HepG2 (cell line): Measurements from ENCODE around the gene TIGAR. TPM values are rescaled to one million over a fixed set of nuclear protein-coding genes. Genes with fewer than 3 reads are reported as not detected.

Experiments used
- CEBPG ChIP-seq: IDR thresholded peaks from 2 replicates; pipeline ENCODE4 v1.6.1; 2016
- MLLT10 ChIP-seq: sonication (generic); formaldehyde crosslinking; IDR thresholded peaks from 2 replicates; pipeline ENCODE4 v1.4.0; 2020; ENCODE audit warnings: missing genetic modification reagents
- PRPF4 ChIP-seq: fragments of 200-400 bp; formaldehyde crosslinking; IDR thresholded peaks from 2 replicates; pipeline ENCODE4 v1.6.1; 2016; ENCODE audit warnings: low read length, low read depth; ENCODE audit not compliant: poor library complexity, severe bottlenecking
- RBFOX2 ChIP-seq: fragments of 200-400 bp; formaldehyde crosslinking; IDR thresholded peaks from 2 replicates; pipeline ENCODE4 v1.6.1; 2017; ENCODE audit warnings: low read depth, mild to moderate bottlenecking, low read length
- SMARCC2 ChIP-seq: fragments of 450-650 bp; IDR thresholded peaks from 2 replicates; pipeline ENCODE4 v1.6.1; 2017; ENCODE audit warnings: antibody characterized with exemption, mild to moderate bottlenecking
- TSC22D2 ChIP-seq: sonication (generic); formaldehyde crosslinking; IDR thresholded peaks from 2 replicates; pipeline ENCODE4 v1.5.1; 2020; ENCODE audit warnings: missing genetic modification reagents, mild to moderate bottlenecking, borderline replicate concordance
- ZSCAN12 ChIP-seq: sonication (generic); formaldehyde crosslinking; IDR thresholded peaks from 2 replicates; pipeline ENCODE4 v1.9.0; 2021; ENCODE audit warnings: mild to moderate bottlenecking, missing genetic modification reagents
- polyA plus RNA-seq, 8 experiments: library from polyadenylated mRNA; depleted of rRNA in 3 of 8; stranded (reverse) in 7 of 8; unstranded in 1 of 8; fragments of >200 nt; fragmentation: Illumina TruSeq in 4 of 8; extraction: Trizol in 4 of 8; gene quantifications; 2 replicates each; pipeline versions ENCODE4 v1.2.1 to v1.2.3, GENCODE V29; 2011 to 2016; ENCODE audit warnings: low read depth in 4 of 8, missing spikeins in 1 of 8, mixed read lengths in 1 of 8; ENCODE audit not compliant: insufficient read depth in 1 of 8
- total RNA-seq, 5 experiments: library from RNA; depleted of rRNA; stranded (reverse); fragments of >200 nt; fragmentation: Illumina TruSeq; extraction: Trizol; gene quantifications; 2 replicates each; pipeline ENCODE4 v1.2.3, GENCODE V29; 2016; ENCODE audit warnings: low read depth in 1 of 5
- TF ChIP-seq, protein P1 (sequence below): sonication (generic); formaldehyde crosslinking; IDR thresholded peaks from 2 replicates; pipeline ENCODE4 v1.4.0; 2020; ENCODE audit warnings: mild to moderate bottlenecking, missing genetic modification reagents, borderline replicate concordance
- TF ChIP-seq, protein P2 (sequence below): sonication (generic); formaldehyde crosslinking; IDR thresholded peaks from 2 replicates; pipeline ENCODE4 v1.9.0; 2021; ENCODE audit warnings: missing genetic modification reagents, mild to moderate bottlenecking, borderline replicate concordance
- TF ChIP-seq, protein P3 (sequence below): sonication (generic); formaldehyde crosslinking; IDR thresholded peaks from 2 replicates; pipeline ENCODE4 v1.8.0; 2022; ENCODE audit warnings: low read depth, missing genetic modification reagents
- TF ChIP-seq, protein P4 (sequence below): IDR thresholded peaks from 2 replicates; pipeline ENCODE4 v1.6.1; 2016; ENCODE audit warnings: control low read depth
- TF ChIP-seq, protein P5 (sequence below): IDR thresholded peaks from 2 replicates; pipeline ENCODE4 v1.6.1; 2016; ENCODE audit warnings: low read depth

TIGAR gene
- total and polyA plus RNA-seq, 2 of the 13 experiments (the other 11 are each of a cell fraction or from before 2014, with no cell fraction given), result 2.6 to 21.8 TPM

DNA sequence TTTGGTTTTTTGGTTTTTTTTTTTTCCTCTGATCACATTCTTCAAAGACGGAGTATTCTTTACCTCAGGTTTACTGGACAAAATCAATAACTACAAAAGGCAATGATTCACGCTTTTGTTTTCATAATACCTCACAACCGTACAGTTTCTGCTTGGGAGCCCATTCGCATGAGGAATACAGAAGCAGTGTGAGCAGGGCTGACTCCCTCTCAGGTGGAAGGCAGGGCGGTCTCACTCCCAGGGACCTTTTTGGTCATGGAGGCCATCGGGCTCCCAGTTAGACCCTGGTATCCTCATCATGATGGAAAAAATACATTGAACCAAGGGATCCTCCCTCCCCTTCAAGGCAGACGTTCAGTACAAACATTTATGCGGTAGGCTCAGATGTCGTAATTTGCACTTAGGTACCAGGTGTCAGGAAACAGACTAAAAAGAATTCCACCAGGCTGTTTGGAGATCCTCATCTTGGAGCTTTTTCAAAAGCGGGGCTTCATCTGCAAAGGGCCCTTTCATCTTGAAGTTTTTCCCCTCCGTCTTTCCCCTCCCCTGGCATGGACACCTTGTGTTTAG, 19.0 kb upstream of the TIGAR start (continued):
- TF ChIP-seq, protein P1, sequence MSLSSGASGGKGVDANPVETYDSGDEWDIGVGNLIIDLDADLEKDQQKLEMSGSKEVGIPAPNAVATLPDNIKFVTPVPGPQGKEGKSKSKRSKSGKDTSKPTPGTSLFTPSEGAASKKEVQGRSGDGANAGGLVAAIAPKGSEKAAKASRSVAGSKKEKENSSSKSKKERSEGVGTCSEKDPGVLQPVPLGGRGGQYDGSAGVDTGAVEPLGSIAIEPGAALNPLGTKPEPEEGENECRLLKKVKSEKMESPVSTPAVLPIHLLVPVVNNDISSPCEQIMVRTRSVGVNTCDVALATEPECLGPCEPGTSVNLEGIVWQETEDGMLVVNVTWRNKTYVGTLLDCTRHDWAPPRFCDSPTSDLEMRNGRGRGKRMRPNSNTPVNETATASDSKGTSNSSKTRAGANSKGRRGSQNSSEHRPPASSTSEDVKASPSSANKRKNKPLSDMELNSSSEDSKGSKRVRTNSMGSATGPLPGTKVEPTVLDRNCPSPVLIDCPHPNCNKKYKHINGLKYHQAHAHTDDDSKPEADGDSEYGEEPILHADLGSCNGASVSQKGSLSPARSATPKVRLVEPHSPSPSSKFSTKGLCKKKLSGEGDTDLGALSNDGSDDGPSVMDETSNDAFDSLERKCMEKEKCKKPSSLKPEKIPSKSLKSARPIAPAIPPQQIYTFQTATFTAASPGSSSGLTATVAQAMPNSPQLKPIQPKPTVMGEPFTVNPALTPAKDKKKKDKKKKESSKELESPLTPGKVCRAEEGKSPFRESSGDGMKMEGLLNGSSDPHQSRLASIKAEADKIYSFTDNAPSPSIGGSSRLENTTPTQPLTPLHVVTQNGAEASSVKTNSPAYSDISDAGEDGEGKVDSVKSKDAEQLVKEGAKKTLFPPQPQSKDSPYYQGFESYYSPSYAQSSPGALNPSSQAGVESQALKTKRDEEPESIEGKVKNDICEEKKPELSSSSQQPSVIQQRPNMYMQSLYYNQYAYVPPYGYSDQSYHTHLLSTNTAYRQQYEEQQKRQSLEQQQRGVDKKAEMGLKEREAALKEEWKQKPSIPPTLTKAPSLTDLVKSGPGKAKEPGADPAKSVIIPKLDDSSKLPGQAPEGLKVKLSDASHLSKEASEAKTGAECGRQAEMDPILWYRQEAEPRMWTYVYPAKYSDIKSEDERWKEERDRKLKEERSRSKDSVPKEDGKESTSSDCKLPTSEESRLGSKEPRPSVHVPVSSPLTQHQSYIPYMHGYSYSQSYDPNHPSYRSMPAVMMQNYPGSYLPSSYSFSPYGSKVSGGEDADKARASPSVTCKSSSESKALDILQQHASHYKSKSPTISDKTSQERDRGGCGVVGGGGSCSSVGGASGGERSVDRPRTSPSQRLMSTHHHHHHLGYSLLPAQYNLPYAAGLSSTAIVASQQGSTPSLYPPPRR, result no peak
- TF ChIP-seq, protein P2, sequence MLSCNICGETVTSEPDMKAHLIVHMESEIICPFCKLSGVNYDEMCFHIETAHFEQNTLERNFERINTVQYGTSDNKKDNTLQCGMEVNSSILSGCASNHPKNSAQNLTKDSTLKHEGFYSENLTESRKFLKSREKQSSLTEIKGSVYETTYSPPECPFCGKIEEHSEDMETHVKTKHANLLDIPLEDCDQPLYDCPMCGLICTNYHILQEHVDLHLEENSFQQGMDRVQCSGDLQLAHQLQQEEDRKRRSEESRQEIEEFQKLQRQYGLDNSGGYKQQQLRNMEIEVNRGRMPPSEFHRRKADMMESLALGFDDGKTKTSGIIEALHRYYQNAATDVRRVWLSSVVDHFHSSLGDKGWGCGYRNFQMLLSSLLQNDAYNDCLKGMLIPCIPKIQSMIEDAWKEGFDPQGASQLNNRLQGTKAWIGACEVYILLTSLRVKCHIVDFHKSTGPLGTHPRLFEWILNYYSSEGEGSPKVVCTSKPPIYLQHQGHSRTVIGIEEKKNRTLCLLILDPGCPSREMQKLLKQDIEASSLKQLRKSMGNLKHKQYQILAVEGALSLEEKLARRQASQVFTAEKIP (CRISPR knock-in tag), result no peak
- TF ChIP-seq, protein P3, sequence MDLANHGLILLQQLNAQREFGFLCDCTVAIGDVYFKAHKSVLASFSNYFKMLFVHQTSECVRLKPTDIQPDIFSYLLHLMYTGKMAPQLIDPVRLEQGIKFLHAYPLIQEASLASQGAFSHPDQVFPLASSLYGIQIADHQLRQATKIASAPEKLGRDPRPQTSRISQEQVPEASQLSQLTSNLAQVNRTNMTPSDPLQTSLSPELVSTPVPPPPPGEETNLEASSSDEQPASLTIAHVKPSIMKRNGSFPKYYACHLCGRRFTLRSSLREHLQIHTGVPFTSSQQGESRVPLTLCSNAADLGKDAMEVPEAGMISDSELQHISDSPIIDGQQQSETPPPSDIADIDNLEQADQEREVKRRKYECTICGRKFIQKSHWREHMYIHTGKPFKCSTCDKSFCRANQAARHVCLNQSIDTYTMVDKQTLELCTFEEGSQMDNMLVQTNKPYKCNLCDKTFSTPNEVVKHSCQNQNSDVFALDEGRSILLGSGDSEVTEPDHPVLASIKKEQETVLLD, result no peak
- TF ChIP-seq ZSCAN12 (no peak), MLLT10 (no peak), PRPF4 (no peak), RBFOX2 (no peak), TSC22D2 (no peak), SMARCC2 (no peak), CEBPG (CRISPR knock-in tag) (peak; percentile 62; the same call in 1 of the 2 replicates)
- TF ChIP-seq, protein P4, sequence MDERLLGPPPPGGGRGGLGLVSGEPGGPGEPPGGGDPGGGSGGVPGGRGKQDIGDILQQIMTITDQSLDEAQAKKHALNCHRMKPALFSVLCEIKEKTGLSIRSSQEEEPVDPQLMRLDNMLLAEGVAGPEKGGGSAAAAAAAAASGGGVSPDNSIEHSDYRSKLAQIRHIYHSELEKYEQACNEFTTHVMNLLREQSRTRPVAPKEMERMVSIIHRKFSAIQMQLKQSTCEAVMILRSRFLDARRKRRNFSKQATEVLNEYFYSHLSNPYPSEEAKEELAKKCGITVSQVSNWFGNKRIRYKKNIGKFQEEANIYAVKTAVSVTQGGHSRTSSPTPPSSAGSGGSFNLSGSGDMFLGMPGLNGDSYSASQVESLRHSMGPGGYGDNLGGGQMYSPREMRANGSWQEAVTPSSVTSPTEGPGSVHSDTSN (CRISPR knock-in tag), result no peak
- TF ChIP-seq, protein P5, sequence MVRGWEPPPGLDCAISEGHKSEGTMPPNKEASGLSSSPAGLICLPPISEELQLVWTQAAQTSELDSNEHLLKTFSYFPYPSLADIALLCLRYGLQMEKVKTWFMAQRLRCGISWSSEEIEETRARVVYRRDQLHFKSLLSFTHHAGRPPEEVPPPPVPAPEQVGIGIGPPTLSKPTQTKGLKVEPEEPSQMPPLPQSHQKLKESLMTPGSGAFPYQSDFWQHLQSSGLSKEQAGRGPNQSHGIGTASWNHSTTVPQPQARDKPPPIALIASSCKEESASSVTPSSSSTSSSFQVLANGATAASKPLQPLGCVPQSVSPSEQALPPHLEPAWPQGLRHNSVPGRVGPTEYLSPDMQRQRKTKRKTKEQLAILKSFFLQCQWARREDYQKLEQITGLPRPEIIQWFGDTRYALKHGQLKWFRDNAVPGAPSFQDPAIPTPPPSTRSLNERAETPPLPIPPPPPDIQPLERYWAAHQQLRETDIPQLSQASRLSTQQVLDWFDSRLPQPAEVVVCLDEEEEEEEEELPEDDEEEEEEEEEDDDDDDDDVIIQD (CRISPR knock-in tag), result no peak
